Type B pancreatic cell (in vitro differentiated cells): Measurements from ENCODE around the gene DDX17. TPM values are rescaled to one million over a fixed set of nuclear protein-coding genes. Genes with fewer than 3 reads are reported as not detected.
"Not testable (repeated sequence)": the region's sequence is repeated elsewhere in the genome, so short reads cannot be mapped to it uniquely, and the experiment has no call there.

Experiments used
- DNase-seq: peaks from one replicate; pipeline ENCODE4 v3.0.0; 2021; ENCODE audit warnings: mixed read lengths; ENCODE audit not compliant: unreplicated experiment; ENCODE audit errors: extremely low spot score
- H3K27ac Mint-ChIP-seq: 2 replicates; pipeline ENCODE4 v1.8.0; 2021; ENCODE audit warnings: mild to moderate bottlenecking, mixed read lengths
- H3K27me3 Mint-ChIP-seq: 2 replicates; pipeline ENCODE4 v1.8.0; 2021; ENCODE audit warnings: mixed read lengths
- H3K36me3 Mint-ChIP-seq: 2 replicates; pipeline ENCODE4 v1.8.0; 2021; ENCODE audit warnings: mixed read lengths
- H3K4me1 Mint-ChIP-seq: one replicate; pipeline ENCODE4 v1.8.0; 2021; ENCODE audit warnings: mixed read lengths; ENCODE audit not compliant: unreplicated experiment
- H3K4me3 Mint-ChIP-seq: 2 replicates; pipeline ENCODE4 v1.8.0; 2021; ENCODE audit warnings: mild to moderate bottlenecking, mixed read lengths
- H3K9me3 Mint-ChIP-seq: 2 replicates; pipeline ENCODE4 v1.8.0; 2021; ENCODE audit warnings: mixed read lengths
- CTCF ChIP-seq: fragments of 200-600 bp; sonication (generic); conservative IDR thresholded peaks from 2 replicates; pipeline ENCODE4 v1.5.0; 2021; ENCODE audit warnings: antibody characterized with exemption, mild to moderate bottlenecking
- total RNA-seq: library from RNA; stranded (reverse); gene quantifications from 2 replicates; pipeline ENCODE4 v1.2.1, GENCODE V29; 2021; ENCODE audit warnings: low replicate concordance

DDX17 gene
- total RNA-seq, 1 donor from 2014 or later = 531 TPM

- TF ChIP-seq CTCF = no peak
- no peak for DNase-seq
- H3K4me1 Mint-ChIP-seq = peaks cover 18% of the 10 kb centered on the region
- peaks cover 25% of the 10 kb centered on the region for H3K36me3 Mint-ChIP-seq
- H3K27me3 Mint-ChIP-seq = no peaks in the 10 kb centered on the region
- H3K9me3 Mint-ChIP-seq = no peaks in the 10 kb centered on the region
- H3K27ac Mint-ChIP-seq = peak overlapping the region; percentile 70
- no peak overlapping the region for H3K4me3 Mint-ChIP-seq
These were observed 28.5 kb downstream of the DDX17 start for GRCh38 chr22:38477585-38477984.

GRCh38 chr22:38474003-38474607 is 32.0 kb downstream of the DDX17 start:
- Mint-ChIP-seq H3K4me3 (no peak overlapping the region), H3K27me3 (no peaks in the 10 kb centered on the region), H3K36me3 (peaks cover 8% of the 10 kb centered on the region), H3K9me3 (no peaks in the 10 kb centered on the region), H3K4me1 (peaks cover 12% of the 10 kb centered on the region), H3K27ac (peak overlapping the region; percentile 53)
- no peak for TF ChIP-seq CTCF
- no peak for DNase-seq

GRCh38 chr22:38471237-38471636 is 34.9 kb downstream of the DDX17 start:
- no peak for TF ChIP-seq CTCF
- H3K4me3 Mint-ChIP-seq = no peak overlapping the region
- peak overlapping the region; percentile 11 for H3K27ac Mint-ChIP-seq
- H3K27me3 Mint-ChIP-seq = peaks cover 8% of the 10 kb centered on the region
- no peak for DNase-seq
- H3K4me1 Mint-ChIP-seq = peaks cover 5% of the 10 kb centered on the region
- no peaks in the 10 kb centered on the region for H3K36me3 Mint-ChIP-seq
- no peaks in the 10 kb centered on the region for H3K9me3 Mint-ChIP-seq

- H3K4me1 Mint-ChIP-seq, DNase-seq, H3K36me3 Mint-ChIP-seq, H3K27ac Mint-ChIP-seq, H3K9me3 Mint-ChIP-seq: not testable (repeated sequence)
- Mint-ChIP-seq H3K4me3 (peak overlapping the region; percentile 44), H3K27me3 (peaks cover 11% of the 10 kb centered on the region)
These were observed 35.9 kb downstream of the DDX17 start for GRCh38 chr22:38470179-38470578.

- H3K27me3 Mint-ChIP-seq = peaks cover 11% of the 10 kb centered on the region
- no peaks in the 10 kb centered on the region for H3K9me3 Mint-ChIP-seq
- no peaks in the 10 kb centered on the region for H3K36me3 Mint-ChIP-seq
- no peak for TF ChIP-seq CTCF
- no peak overlapping the region for H3K27ac Mint-ChIP-seq
- no peak overlapping the region for H3K4me3 Mint-ChIP-seq
- peaks cover 5% of the 10 kb centered on the region for H3K4me1 Mint-ChIP-seq
- DNase-seq = no peak
These were observed 36.8 kb downstream of the DDX17 start for GRCh38 chr22:38469306-38469781.

GRCh38 chr22:38468443-38469305 is 37.4 kb downstream of the DDX17 start:
- H3K4me1 Mint-ChIP-seq = peaks cover 7% of the 10 kb centered on the region
- no peak for DNase-seq
- peaks cover 14% of the 10 kb centered on the region for H3K27me3 Mint-ChIP-seq
- TF ChIP-seq CTCF = peak; percentile 67
- H3K27ac Mint-ChIP-seq = peak overlapping the region; percentile 62
- H3K36me3 Mint-ChIP-seq = no peaks in the 10 kb centered on the region
- H3K4me3 Mint-ChIP-seq = peak overlapping the region; percentile 86
- no peaks in the 10 kb centered on the region for H3K9me3 Mint-ChIP-seq
